Measurements from ENCODE around the gene PCLO.

The PCLO gene

DNA sequence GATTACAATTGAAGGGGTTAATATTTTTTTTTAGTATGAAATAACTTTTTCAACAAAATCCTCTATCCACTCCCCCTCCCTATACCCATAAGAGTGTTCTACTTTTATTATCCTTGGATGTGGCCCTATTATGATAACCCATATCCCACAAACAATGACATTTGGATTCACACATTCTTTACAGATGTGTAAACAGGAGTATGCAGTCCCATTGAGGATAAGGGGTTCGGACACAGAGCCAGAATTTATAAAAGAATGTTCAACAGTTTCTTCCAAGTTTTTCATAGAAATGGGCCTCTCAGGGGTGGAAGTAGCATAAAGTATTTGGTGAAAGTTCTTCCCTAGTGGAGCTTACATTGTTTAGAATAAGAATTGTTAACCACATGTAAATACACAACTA lies 16.1 kb upstream of the PCLO start:
- TF ChIP-seq, protein P1, sequence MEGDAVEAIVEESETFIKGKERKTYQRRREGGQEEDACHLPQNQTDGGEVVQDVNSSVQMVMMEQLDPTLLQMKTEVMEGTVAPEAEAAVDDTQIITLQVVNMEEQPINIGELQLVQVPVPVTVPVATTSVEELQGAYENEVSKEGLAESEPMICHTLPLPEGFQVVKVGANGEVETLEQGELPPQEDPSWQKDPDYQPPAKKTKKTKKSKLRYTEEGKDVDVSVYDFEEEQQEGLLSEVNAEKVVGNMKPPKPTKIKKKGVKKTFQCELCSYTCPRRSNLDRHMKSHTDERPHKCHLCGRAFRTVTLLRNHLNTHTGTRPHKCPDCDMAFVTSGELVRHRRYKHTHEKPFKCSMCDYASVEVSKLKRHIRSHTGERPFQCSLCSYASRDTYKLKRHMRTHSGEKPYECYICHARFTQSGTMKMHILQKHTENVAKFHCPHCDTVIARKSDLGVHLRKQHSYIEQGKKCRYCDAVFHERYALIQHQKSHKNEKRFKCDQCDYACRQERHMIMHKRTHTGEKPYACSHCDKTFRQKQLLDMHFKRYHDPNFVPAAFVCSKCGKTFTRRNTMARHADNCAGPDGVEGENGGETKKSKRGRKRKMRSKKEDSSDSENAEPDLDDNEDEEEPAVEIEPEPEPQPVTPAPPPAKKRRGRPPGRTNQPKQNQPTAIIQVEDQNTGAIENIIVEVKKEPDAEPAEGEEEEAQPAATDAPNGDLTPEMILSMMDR (IDR thresholded peaks at IDR 0.05) = no peak

- TF ChIP-seq, protein P1 (IDR thresholded peaks at IDR 0.05) = no peak
Measured at GRCh38 chr7:83178066-83178465, 15.4 kb upstream of the PCLO start.

DNA sequence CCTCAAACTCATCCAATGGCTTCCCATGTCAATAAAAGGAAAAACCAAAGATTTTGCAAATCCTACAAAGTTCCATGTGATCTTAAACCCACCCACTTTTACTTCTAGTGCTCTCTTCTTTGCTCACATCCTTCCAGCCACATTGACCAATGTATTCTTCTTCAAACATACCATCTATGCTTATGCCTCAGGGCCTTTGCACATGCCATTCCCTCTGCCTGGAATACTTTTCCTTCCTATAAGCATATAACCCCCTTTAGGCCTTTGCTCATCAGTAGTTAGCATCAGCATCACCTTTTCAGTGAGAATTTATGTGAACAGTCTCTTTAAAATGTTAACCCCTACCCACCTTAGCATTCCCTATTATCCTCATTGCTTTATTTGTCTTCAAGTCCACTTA lies 11.0 kb upstream of the PCLO start:
- TF ChIP-seq, protein P1 (IDR thresholded peaks at IDR 0.05) = no peak

GRCh38 chr7:83166781-83167180 lies 4.1 kb upstream of the PCLO start:
- TF ChIP-seq, protein P1 (IDR thresholded peaks at IDR 0.05) = no peak

GRCh38 chr7:83161899-83162401 lies 734 bp downstream of the PCLO start:
- TF ChIP-seq, protein P1 (IDR thresholded peaks at IDR 0.05) = no peak

DNA sequence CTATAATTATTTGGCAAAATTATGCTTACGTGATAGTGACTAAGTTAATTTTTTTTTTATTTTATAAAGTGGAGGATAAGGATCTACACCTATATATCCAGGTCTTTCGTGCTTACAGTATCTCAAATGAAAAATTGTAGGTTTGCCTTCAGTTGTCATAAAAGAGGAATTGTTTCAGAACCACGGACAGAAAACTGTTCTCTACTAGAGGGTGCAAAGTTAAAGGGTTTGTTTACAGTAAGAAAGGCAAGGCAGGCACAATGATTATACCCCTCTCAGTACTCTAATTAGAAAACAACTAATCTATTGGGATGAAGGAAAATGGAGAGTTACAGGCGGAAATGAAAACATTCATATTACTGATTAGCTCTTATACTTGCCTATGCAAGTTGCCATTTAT lies 1.5 kb downstream of the PCLO start:
- TF ChIP-seq, protein P1 (IDR thresholded peaks at IDR 0.05) = no peak

- TF ChIP-seq, protein P1 (IDR thresholded peaks at IDR 0.05) = no peak
Measured at GRCh38 chr7:83159731-83160130, 3.0 kb downstream of the PCLO start.

DNA sequence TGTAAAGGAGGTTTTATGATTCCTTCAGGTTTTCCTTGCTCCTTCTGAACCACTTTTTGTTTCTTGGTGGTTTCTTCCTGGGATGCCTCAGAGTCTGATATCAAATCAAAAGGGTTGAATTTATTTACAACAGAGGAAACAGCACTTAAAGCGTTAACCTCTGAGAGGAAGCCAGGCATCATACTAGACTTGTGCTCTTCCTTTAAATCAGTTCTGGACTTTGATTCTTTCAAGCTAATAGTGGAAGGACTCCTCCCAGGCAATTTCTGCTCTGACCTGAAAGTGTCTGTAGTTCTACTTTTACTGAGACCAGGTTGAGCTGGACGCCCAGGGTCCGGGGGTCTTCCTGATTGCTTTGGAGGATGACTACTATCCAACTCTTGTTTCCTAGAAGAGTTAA lies 6.7 kb downstream of the PCLO start:
- TF ChIP-seq, protein P1 (IDR thresholded peaks at IDR 0.05) = no peak
